ENCODE measurements around the gene SOCS1.
"Not testable (repeated sequence)": the region's sequence is repeated elsewhere in the genome, so short reads cannot be mapped to it uniquely, and the experiment has no call there.

Gene SOCS1

GRCh38 chr16:11255737-11256660 lies at the start of gene SOCS1:
SOCS1 (minus strand) TSS chr16:11256204; CDS start chr16:11255478, 726 bp downstream.
- DNase-seq (ENCODE audit: low read depth) = peak; percentile 88

- no peak for DNase-seq (ENCODE audit: low read depth)
These were observed 47.6 kb upstream of the SOCS1 start for GRCh38 chr16:11303405-11304138.

- DNase-seq (ENCODE audit: low read depth) = no peak
These were observed 47.0 kb upstream of the SOCS1 start for GRCh38 chr16:11302977-11303376.

- no peak for DNase-seq (ENCODE audit: low read depth)
These were observed 45.9 kb upstream of the SOCS1 start for GRCh38 chr16:11301645-11302501.

GRCh38 chr16:11300560-11300892 lies 44.5 kb upstream of the SOCS1 start:
- no peak for DNase-seq (ENCODE audit: low read depth)

- no peak for DNase-seq (ENCODE audit: low read depth)
These were observed 44.0 kb upstream of the SOCS1 start for GRCh38 chr16:11299865-11300559.

- not testable (repeated sequence) for DNase-seq (ENCODE audit: low read depth)
These were observed 43.0 kb upstream of the SOCS1 start for GRCh38 chr16:11298950-11299547.

GRCh38 chr16:11298143-11298900 lies 42.3 kb upstream of the SOCS1 start:
- no peak for DNase-seq (ENCODE audit: low read depth)

- DNase-seq (ENCODE audit: low read depth) = peak; percentile 63
These were observed 41.6 kb upstream of the SOCS1 start for GRCh38 chr16:11297492-11298142.

GRCh38 chr16:11296706-11297491 lies 40.9 kb upstream of the SOCS1 start:
- DNase-seq (ENCODE audit: low read depth) = no peak

GRCh38 chr16:11296351-11296705 lies 40.3 kb upstream of the SOCS1 start:
- DNase-seq (ENCODE audit: low read depth) = no peak

GRCh38 chr16:11295672-11296071 lies 39.7 kb upstream of the SOCS1 start:
- no peak for DNase-seq (ENCODE audit: low read depth)

GRCh38 chr16:11292076-11292748 lies 36.2 kb upstream of the SOCS1 start:
- no peak for DNase-seq (ENCODE audit: low read depth)

- DNase-seq (ENCODE audit: low read depth) = no peak
These were observed 35.2 kb upstream of the SOCS1 start for GRCh38 chr16:11291091-11291703.

GRCh38 chr16:11290102-11290893 lies 34.3 kb upstream of the SOCS1 start:
- DNase-seq (ENCODE audit: low read depth) = no peak

GRCh38 chr16:11289696-11290095 lies 33.7 kb upstream of the SOCS1 start:
- not testable (repeated sequence) for DNase-seq (ENCODE audit: low read depth)

- no peak for DNase-seq (ENCODE audit: low read depth)
These were observed 33.2 kb upstream of the SOCS1 start for GRCh38 chr16:11289202-11289601.
